ENCODE measurements around the gene AEN. TPM values are rescaled to one million over a fixed set of nuclear protein-coding genes. Genes with fewer than 3 reads are reported as not detected.
"Not testable (repeated sequence)": the region's sequence is repeated elsewhere in the genome, so short reads cannot be mapped to it uniquely, and the experiment has no call there.

AEN gene
- total RNA-seq, 6 experiments from 2014 or later = 4.5 to 18.7 (median 7.3) TPM

DNA sequence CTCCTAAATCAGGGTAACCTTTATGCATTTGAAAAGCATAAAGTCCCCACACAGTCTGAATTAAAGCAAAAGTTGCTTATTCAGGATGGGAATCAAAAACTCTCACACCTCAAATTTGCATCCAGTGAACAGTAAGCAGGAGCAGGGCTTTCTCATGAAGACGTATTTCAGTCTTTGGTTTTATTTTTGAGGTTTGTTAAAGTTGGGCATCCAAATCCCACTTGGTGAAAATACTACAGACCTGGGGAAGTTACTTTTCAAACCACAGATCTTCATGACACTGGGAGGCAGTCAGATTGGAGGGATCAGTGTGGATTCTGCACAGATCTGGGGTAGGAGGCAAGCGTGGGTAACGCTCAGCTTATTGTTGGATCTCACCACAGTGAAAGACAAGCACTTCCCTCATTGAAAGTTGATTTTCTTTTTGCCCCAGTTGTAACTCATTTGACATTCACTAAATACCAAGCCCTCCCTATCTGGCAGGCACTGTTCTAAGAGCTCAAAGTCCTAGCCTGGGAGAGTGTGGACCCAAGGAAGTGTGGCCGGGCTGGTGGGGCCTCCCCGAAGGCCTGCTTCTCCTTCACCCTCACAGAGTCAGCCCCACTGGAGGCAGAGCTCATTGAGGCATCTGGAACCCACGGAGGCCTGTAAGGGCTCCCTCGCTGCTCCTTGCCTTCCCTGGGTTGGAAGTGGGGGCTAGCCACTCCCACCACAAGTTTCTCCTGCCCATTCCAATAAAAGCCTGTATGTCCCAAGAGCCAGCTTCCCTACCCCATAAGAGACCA is 16.9 kb downstream of the AEN start:
- Histone ChIP-seq H3K9me3 (no peaks in the 10 kb centered on the region), H3K4me3 (peak overlapping the region in 2 of 3 donors; percentile 49 to 51), H3K4me1 (peaks cover 0 to 24% (median 9%) of the 10 kb centered on the region in 4 donors), H3K27me3 (no peaks in the 10 kb centered on the region), H3K36me3 (no peaks in the 10 kb centered on the region), H3K27ac (peak overlapping the region; percentile 92 to 94 (median 93))
- 45% methylated on average over 3 of the region's 7 CpGs for WGBS (ENCODE audit: insufficient coverage, low coverage, low lambda C conversion rate, missing lambda C conversion rate)
- ATAC-seq (peak; percentile 8 to 44 (median 34)), DNase-seq (no peak)
- TF ChIP-seq, protein P1, sequence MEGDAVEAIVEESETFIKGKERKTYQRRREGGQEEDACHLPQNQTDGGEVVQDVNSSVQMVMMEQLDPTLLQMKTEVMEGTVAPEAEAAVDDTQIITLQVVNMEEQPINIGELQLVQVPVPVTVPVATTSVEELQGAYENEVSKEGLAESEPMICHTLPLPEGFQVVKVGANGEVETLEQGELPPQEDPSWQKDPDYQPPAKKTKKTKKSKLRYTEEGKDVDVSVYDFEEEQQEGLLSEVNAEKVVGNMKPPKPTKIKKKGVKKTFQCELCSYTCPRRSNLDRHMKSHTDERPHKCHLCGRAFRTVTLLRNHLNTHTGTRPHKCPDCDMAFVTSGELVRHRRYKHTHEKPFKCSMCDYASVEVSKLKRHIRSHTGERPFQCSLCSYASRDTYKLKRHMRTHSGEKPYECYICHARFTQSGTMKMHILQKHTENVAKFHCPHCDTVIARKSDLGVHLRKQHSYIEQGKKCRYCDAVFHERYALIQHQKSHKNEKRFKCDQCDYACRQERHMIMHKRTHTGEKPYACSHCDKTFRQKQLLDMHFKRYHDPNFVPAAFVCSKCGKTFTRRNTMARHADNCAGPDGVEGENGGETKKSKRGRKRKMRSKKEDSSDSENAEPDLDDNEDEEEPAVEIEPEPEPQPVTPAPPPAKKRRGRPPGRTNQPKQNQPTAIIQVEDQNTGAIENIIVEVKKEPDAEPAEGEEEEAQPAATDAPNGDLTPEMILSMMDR (IDR thresholded peaks at IDR 0.05) = no peak
- TF ChIP-seq POLR2A (IDR thresholded peaks at IDR 0.05) = no peak
- intact Hi-C loops (cut with DNase I) = no loop called here

DNA sequence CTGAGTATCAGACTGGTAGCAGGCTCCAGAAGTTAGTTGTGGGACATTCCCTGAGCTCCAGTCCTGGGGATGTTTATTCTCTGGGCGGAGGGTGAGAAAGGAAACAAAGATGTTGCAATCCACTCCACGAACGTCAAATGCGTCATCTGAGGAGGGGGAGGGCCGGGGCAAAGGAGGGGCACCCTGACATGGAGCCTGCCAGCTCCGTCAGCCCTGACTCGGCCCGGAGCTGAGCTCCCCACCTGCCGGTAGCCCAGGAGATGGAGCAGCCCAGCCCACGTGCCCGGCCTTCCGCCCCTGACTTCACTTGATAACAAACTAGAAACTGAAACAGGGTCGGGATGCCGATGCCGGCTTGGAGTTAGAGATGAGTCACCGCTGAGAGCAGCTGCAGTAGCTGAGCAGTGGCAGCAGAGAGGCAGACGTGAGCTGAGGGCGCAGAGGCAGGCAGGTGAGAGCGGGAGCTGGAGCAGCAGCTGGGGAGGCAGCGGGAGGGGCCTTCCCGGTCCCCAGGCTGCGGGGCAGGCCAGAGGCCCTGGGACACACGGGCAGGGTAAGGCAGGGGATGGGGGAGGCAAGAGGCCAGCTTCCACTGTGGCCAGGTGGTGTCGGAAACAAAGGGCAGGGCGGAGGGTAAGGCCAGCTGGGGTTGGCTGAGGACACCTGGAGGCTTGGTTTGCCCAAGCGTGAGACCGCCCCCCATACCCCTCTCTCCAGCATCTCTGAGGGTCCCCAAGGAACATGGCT is 17.7 kb downstream of the AEN start, which contains the start of gene ISG20:
ISG20 (plus strand) TSS at position 391 of the 747 bp plus-strand sequence; CDS start at position 742, 351 bp downstream.
- 0% methylated on average over 12 of the region's 27 CpGs for WGBS (ENCODE audit: insufficient coverage, low coverage, low lambda C conversion rate, missing lambda C conversion rate)
- H3K36me3 ChIP-seq = no peaks in the 10 kb centered on the region
- ATAC-seq (peak; percentile 86 to 91 (median 88)), DNase-seq (peak; percentile 92 to 97 (median 97))
- TF ChIP-seq, protein P1 (IDR thresholded peaks at IDR 0.05) = peak; percentile 30 to 46 (median 35)
- TF ChIP-seq POLR2A (IDR thresholded peaks at IDR 0.05) = peak; percentile 93
- peaks cover 0 to 24% (median 9%) of the 10 kb centered on the region in 4 donors for H3K4me1 ChIP-seq
- no peaks in the 10 kb centered on the region for H3K27me3 ChIP-seq
- intact Hi-C loops (cut with DNase I) = no loop called here
- no peaks in the 10 kb centered on the region for H3K9me3 ChIP-seq
- H3K4me3 ChIP-seq = peak within 1 kb of the TSS; percentile 42 to 51 (median 49)
- peak within 1 kb of the TSS; percentile 92 to 94 (median 93) for H3K27ac ChIP-seq

DNA sequence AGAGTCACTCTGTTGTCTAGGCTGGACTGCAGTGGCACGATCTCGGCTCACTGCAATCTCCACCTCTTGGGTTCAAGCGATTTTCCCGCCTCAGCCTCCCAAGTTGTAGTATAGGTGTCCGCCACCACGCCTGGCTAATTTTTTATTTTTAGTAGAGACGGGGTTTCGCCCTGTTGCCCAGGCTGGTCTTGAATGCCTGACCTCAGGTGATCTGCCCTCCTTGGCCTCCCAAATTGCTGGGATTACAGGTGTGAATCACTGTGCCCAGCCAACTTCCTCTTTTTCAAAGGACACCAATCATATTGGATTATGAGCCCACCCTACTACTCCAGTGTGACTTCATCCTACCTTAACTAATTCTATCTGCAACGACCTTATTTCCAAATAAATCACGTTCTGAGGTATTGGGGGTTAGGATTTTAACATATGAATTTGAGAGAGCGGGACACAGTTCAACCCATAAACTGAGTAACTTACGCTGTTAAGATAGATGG is 20.9 kb downstream of the AEN start:
- no peak for DNase-seq
- no peaks in the 10 kb centered on the region for H3K36me3 ChIP-seq
- intact Hi-C loops (cut with DNase I) = no loop called here
- no peak overlapping the region for H3K4me3 ChIP-seq
- H3K27me3 ChIP-seq = no peaks in the 10 kb centered on the region
- H3K9me3 ChIP-seq = no peaks in the 10 kb centered on the region
- TF ChIP-seq, protein P1 (IDR thresholded peaks at IDR 0.05) = no peak
- TF ChIP-seq POLR2A (IDR thresholded peaks at IDR 0.05) = no peak
- H3K4me1 ChIP-seq = peaks cover 0 to 24% (median 10%) of the 10 kb centered on the region in 4 donors
- ATAC-seq = no peak
- no peak overlapping the region for H3K27ac ChIP-seq
- WGBS (ENCODE audit: insufficient coverage, low coverage, low lambda C conversion rate, missing lambda C conversion rate) = 92% methylated on average over 10 of the region's 12 CpGs

DNA sequence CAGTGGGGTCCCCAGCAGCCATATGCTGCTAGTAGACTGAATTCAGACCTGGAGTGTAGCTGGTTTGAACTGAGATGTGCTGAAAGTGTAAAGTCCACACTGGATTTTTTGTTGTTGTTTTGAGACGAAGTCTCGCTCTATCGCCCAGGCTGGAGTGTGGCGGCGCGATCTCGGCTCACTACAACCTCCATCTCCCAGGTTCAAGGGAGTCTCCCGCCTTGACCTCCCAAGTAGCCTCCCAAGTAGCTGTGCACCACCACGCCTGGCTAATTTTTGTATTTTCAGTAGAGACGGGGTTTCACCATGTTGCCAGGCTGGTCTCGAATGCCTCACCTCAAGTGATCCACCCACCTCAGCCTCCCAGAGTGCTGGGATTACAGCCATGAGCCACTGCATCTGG is 21.4 kb downstream of the AEN start:
- DNase-seq; ATAC-seq; H3K9me3 ChIP-seq; H3K4me3 ChIP-seq; H3K36me3 ChIP-seq; H3K27ac ChIP-seq; intact Hi-C loops (cut with DNase I); H3K27me3 ChIP-seq: not testable (repeated sequence)
- H3K4me1 ChIP-seq = peaks cover 0 to 29% (median 12%) of the 10 kb centered on the region in 4 donors
- WGBS (ENCODE audit: insufficient coverage, low coverage, low lambda C conversion rate, missing lambda C conversion rate) = 83% methylated on average over 2 of the region's 11 CpGs

Measured in right lobe of liver (tissue), 6 donors.